Activated naive CD4-positive, alpha-beta T cell treated with Interleukin-2 at 50 U/mL for 16 hours (primary cell): ENCODE measurements around the gene GPR137.
A peak's percentile ranks its signal among the peaks of the same experiment; 100 is the strongest.
"Not testable (repeated sequence)": the region's sequence is repeated elsewhere in the genome, so short reads cannot be mapped to it uniquely, and the experiment has no call there.

Experiments
- DNase-seq: peaks from one replicate; pipeline ENCODE4 v3.0.0-alpha.2; 2020

Gene GPR137

DNA sequence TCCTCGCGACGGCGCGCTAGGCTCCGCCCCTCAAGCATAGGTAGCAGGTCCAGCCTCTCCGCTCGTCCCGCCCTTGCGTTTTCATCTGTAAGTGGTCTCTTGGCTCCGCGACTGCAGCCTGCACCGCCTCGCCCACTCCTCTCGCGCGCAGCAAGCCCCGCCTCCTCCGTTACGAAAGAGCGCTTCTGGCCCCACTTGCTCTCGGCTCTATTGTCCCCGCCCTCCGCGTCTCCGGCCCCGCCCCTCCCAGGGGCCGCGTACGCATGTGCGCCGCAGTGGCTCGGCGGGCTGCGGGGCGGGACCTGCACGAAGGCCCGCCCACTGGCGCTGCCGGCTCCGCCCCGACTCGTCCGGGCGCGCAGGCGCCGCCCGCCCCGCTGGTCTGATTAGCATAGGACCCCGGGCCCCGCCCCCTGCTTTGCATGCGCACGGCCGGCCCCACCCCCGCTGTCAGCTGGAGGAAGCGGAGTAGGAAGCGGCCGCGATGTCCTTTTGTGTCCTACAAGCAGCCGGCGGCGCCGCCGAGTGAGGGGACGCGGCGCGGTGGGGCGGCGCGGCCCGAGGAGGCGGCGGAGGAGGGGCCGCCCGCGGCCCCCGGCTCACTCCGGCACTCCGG is 19.5 kb downstream of the GPR137 start, which contains the start of gene ESRRA:
TSS of gene ESRRA (plus strand) at position 450 of the 616 bp plus-strand sequence. CDS start 1,656 bp downstream, outside the sequence.
- DNase-seq = peak; percentile 99

- peak; percentile 76 for DNase-seq
Observed at GRCh38 chr11:64305691-64306562, 20.3 kb downstream of the GPR137 start.

DNA sequence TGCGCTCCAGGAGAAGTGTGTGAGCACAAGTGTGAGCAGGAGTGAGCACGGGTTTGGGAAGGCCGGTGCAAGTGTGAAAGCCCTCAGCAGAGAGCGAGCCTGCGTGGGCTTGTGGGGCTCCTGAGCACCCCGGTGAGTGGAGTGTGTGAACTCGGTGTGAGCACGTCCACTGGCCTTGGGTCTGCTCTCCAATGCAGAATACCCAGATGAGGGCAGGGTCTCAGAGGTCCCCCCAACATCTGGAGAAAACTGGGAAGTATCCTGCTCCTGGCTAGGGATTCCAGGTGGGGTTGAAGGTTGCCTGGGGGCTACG is 20.9 kb downstream of the GPR137 start:
- DNase-seq = no peak

DNA sequence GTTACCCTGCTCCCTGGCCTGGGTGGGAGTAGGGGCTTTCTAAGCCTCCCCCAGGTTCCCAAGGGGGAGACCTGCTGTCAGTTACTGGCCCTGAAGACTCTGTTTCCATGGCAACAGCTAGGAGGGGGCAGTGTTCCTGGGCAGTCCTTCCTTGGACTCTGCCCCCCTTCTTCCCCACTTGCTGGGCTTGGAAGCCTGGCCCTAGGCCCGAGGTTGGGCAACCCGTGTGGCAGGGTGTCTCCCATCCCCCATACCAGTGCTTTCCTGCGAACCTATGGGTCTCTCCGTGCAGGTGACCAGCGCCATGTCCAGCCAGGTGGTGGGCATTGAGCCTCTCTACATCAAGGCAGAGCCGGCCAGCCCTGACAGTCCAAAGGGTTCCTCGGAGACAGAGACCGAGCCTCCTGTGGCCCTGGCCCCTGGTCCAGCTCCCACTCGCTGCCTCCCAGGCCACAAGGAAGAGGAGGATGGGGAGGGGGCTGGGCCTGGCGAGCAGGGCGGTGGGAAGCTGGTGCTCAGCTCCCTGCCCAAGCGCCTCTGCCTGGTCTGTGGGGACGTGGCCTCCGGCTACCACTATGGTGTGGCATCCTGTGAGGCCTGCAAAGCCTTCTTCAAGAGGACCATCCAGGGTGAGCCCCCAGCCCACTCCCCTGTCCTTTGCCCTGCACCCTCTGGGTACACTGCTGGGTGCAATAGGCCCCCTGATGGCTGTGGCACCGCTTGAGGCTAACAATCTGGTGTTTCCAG is 21.4 kb downstream of the GPR137 start:
- no peak for DNase-seq

- not testable (repeated sequence) for DNase-seq
Observed at GRCh38 chr11:64307795-64308194, 22.1 kb downstream of the GPR137 start.

DNA sequence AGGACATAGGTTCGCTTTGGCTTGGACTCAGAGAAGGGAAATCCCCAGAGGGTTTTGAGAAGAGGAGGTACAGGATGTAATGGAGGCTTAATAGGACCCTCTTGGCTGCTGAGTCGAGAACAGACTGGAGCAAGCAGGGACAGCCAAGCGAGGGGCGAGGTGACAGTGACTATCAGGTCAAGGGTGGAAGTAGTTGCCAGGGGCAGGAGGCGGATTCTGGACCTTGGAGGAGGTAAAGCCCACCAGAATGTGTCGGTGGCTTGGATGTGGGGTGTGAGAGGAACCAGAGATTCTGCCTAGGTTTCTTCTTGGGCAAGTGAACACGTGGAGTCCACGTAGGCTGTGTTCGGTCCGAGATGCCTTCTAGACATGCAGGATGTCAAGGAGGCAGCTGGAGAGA is 27.3 kb downstream of the GPR137 start:
- DNase-seq = no peak

DNA sequence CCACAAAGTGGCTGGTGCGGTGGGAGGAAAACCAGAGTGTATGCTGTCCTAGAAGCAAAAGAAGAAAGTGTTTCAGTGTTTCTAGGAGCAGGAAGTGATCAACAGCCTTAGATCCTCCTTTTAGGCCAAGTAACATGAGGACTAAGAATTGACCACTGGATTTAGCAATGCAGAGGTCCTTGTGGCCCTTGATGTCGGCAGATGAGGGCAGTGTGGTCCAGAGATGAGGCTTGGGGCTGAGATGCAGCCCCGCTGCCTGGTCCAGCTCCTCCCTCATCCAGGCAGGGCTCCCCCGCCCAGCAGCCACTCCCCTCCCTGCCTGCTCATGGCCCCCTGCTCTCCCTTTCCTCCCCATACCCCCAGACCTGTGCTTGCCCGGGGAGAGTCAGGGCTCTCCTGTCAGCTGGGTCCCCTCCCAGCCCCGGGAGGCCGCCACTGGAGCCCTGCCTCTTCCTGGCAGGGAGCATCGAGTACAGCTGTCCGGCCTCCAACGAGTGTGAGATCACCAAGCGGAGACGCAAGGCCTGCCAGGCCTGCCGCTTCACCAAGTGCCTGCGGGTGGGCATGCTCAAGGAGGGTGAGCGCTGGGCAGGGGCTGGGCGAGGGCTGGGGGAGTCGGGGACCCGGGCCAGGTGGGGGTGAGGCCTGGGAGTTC is 28.0 kb downstream of the GPR137 start:
- no peak for DNase-seq

DNA sequence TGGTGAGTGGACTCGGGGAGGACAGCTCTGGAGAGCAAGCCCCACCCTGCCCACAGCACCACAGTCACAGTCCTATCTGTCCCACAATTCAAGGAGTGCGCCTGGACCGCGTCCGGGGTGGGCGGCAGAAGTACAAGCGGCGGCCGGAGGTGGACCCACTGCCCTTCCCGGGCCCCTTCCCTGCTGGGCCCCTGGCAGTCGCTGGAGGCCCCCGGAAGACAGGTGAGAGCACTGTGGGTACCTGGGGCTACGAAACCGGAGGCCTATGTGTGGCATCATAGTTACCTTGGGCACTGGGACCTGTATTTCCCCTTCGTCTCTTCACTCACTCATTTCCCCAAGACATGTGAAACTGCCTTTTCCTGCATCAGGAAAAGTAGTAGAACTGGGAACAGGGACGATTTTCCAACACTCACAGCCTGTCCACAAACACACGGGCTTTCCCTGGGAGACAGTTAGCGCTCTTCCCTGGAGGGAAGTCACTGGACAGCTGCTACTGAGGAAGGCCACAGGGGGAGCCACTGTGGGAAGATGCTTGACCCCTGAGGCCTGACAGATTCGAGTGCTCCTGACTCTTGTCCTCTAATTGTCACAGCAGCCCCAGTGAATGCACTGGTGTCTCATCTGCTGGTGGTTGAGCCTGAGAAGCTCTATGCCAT is 28.6 kb downstream of the GPR137 start:
- DNase-seq = no peak

DNA sequence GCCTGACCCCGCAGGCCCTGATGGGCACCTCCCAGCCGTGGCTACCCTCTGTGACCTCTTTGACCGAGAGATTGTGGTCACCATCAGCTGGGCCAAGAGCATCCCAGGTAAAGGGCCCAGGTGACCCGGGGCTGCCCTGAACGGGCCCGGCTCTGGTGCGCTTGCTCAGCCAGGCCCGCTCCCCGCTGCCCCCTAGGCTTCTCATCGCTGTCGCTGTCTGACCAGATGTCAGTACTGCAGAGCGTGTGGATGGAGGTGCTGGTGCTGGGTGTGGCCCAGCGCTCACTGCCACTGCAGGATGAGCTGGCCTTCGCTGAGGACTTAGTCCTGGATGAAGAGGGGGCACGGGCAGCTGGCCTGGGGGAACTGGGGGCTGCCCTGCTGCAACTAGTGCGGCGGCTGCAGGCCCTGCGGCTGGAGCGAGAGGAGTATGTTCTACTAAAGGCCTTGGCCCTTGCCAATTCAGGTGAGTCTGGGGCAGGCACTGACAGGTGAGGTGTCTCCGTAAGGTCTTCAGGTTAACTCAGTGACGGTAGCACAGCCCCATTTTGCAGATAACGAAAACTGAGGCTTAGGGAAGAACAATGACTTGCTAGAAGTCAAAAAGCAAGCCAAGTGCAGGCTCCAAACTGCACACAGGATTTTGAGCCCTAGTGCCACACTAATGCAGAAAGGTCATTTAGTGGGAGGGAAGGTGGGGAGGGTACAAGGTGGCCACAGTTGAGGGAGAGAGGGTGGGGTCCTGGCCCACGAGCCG is 29.3 kb downstream of the GPR137 start:
- no peak for DNase-seq

GRCh38 chr11:64315667-64316526 is 30.2 kb downstream of the GPR137 start:
- DNase-seq = not testable (repeated sequence)

DNA sequence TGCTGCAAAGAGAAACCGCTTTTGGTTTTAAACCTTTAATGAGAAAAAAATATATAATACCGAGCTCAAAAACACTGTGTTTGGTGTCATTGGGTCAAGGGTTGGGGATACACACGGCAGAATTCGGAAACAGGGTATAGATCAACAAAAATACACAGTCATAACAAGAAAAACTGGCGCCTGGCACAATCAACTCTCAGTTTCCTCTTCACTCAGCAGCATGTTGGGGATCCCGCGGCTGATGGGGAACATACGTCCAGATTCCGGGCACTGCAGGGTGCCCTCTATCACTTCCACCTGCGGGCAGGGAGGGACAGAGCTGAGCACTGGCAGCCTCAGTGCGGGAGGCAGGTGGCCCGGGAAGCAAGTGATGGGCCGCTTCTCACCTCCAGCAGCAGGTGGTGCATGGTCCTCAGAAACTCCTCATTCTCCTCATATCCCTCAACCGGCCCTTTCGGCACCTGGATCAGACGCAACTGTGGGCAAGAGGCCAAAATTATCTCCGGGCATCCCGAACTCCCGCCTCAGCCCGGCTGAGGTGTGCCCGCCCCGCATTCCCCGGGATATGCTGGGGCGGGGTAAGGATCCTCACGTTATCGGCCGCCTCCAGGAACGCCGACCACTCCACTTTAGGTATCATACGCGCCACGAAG is 31.1 kb downstream of the GPR137 start:
- peak; percentile 42 for DNase-seq

- peak; percentile 96 for DNase-seq
Observed at GRCh38 chr11:64317325-64317960, 31.8 kb downstream of the GPR137 start, which contains the start of gene TRMT112. Gene TRMT112, minus strand, starts transcription at chr11:64317559. Its CDS starts 33 bp downstream, at chr11:64317526.

GRCh38 chr11:64317961-64318765 is 32.5 kb downstream of the GPR137 start, which contains the start of gene PRDX5:
Gene PRDX5, plus strand, starts transcription at chr11:64318121. Its CDS starts 95 bp downstream, at chr11:64318216.
- peak; percentile 95 for DNase-seq

- DNase-seq = no peak
Observed at GRCh38 chr11:64318766-64319761, 33.4 kb downstream of the GPR137 start.

GRCh38 chr11:64320556-64320955 is 34.9 kb downstream of the GPR137 start:
- no peak for DNase-seq

DNA sequence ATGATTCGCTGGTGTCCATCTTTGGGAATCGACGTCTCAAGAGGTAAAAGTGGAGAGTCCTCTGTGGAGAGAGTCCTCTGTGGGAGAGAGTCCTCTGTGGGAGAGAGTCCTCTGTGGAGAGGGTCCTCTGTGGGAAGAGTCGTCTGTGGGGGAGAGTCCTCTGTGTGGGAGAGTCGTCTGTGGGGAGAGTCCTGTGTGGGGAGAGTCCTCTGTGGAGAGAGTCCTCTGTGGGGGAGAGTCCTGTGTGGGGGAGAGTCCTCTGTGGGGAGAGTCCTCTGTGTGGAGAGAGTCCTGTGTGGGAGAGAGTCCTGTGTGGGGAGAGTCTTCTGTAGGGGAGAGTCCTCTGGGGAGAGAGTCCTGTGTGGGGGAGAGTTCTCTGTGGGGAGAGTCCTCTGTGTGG is 35.4 kb downstream of the GPR137 start:
- DNase-seq = no peak

GRCh38 chr11:64321533-64321932 is 35.9 kb downstream of the GPR137 start:
- no peak for DNase-seq
